ENCODE results near the gene DDAH2.

The DDAH2 gene

GRCh38 chr6:31729979-31730630 is 1.0 kb upstream of the DDAH2 start:
- DNase-seq, result peak; percentile 84

DNA sequence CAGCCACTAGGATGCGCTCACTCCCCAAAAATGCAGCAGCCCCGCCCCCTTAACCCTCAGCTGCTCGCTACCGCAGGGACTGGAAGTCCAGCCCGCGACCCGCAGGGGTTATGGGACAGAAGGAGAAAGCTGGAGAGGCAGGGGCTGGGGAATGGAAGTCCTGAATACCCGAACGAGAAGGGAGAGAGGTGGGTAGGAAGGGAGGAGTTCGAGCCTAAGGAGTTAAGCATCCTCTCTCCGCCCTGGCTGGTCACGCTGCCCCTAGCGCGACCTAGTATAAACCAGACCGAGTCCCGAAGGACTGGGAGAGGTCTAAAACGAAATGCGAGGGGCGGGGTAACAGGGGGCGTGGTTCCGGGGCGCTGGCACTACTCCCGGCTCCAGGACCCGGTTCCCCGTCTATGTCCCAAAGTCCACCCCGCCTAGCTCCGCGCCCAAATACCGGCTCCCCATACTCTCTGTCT is 448 bp upstream of the DDAH2 start:
- peak; percentile 89 for DNase-seq

DNA sequence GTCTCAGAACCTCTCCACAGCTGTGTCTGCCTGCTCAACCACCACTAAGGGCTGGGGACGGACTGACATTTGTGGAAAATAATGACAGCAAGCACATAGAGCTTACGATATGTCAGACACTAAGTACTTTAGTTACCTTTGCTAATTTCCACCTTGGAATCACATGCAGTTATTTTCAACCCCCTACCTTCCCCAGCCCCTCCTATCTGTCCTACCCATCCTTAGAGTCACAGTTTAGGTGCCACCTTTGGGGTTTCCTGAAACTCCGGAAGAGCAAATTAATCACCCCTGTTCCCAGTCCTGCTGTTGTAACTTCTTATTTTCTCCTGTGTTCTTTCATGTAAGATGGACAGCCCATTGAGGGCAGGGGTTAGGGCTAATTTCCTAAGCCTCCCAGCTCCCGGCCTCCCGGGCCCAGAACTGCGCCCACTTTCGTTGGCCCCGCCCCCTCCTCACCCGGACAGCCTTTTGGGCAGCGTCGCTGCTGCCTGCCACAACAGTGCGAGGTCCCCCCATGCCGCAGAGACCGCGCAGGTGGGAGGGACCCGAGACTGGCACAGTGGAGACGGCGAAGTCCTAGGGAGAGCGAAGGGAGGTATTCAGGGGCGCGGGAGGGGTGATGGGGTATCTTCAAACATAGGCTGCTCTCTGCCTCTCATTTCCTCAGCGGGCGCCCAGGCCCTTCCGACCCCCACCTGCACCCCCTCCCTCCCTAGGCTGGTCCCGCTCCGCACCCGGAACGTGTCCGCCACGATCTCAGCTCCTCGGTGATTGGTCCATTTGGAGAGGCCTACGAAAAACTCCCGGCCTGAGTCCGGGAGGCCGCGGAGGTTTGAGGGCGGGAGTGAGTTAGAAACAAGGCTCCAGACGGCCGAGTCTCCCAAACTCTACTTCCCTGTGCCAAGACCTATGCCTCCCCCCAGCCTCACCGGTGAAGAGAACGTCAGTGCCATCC is 1.1 kb downstream of the DDAH2 start:
- DNase-seq, result no peak

DNA sequence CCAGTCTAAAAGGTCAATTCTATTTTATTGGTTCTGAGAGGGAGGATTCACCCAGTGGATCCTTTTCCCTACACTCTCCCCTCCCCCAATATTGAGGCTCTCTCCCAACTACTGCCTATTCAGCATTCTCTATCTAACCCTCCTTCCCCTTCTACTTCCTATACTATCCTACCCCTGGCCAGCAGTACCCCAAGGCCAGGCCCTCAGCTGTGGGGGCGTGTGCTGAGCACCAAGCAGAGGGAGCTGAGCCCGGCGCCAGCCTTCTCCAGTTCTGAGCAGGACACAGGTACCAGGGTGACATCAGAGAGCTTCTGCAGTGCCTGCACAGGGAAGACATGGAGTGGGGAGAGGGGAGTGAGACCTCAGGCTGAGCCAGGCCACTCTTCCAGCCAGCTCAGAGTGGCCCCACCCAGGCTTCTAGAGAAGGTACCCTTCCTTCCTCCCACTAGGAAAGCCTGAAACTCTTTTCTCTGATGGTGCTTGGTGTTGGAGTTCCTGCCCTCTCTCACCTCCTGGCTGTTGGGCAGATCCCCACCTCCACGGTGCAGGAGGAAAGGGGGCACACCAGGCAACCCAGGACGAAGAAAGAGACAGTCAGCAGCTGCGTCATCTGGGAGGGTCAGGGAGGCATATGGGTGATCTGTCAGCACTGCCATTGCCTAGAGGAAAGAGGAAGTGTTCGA is 1.9 kb downstream of the DDAH2 start:
- no peak for DNase-seq

DNA sequence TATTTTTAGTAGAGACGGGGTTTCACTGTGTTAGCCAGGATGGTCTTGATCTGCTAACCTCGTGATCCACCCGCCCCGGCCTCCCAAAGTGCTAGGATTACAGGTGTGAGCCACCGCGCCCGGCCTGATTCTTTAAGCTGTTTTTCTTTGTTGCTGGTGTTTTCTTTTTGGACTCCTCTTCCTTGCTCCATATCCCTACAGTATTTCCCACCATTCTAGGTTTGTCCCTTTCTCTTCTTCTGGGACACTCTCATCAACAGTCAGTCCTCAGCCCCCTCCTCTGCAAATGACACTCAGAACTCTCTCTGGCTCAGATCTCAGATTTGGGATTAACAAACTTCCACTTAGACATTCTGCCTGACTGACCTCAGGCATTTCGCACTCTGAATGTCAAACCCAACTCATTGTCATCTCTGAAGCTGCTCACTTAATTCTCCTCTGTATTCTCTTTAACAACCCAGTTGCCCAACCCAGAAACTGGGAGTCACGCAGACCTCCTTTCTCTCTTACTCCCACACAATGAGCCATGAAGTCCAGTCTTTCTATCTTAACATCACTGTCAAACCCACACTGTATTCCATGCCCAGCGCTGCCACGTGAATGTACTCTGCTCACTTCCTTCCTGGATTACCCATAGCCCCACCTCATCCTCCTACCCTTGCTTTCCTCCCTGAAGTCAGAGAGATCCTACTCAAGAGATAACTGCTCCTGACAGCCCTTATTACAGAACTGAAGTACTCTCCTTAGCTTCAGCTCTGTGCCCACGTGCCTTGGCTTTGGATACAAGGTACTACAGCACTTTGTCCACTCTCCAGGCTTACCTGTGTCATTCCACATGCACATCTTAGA is 3.4 kb downstream of the DDAH2 start:
- no peak for DNase-seq

GRCh38 chr6:31723980-31724691 is 5.0 kb downstream of the DDAH2 start:
- DNase-seq, result no peak

DNA sequence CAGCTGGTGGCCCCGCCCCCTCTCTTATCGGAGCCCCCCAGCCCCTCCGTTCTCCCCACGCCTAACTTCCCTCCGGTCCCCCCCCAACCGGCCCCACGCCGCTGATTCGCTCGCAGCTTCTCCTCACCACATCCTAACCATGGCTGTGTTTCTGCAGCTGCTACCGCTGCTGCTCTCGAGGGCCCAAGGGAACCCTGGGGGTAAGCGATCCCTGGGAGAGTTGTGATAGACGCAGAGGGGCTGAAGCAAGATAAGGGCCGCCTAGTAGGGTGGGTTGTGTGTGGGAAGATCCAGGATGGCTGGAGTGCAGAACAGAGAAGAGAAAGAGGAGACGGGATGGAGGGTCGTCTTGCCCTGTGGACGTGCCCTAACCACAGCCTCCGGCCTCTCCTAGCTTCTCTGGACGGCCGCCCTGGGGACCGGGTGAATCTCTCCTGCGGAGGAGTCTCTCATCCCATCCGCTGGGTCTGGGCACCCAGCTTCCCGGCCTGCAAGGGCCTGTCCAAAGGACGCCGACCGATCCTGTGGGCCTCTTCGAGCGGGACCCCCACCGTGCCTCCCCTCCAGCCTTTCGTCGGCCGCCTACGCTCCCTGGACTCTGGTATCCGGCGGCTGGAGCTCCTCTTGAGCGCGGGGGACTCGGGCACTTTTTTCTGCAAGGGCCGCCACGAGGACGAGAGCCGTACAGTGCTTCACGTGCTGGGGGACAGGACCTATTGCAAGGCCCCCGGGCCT is 5.7 kb downstream of the DDAH2 start, which contains the start of gene MPIG6B:
TSS of gene MPIG6B (plus strand) at position 129 of the 735 bp plus-strand sequence. CDS start at position 140, 11 bp downstream.
- DNase-seq, result no peak

GRCh38 chr6:31722173-31722572 is 6.9 kb downstream of the DDAH2 start:
- no peak for DNase-seq

DNA sequence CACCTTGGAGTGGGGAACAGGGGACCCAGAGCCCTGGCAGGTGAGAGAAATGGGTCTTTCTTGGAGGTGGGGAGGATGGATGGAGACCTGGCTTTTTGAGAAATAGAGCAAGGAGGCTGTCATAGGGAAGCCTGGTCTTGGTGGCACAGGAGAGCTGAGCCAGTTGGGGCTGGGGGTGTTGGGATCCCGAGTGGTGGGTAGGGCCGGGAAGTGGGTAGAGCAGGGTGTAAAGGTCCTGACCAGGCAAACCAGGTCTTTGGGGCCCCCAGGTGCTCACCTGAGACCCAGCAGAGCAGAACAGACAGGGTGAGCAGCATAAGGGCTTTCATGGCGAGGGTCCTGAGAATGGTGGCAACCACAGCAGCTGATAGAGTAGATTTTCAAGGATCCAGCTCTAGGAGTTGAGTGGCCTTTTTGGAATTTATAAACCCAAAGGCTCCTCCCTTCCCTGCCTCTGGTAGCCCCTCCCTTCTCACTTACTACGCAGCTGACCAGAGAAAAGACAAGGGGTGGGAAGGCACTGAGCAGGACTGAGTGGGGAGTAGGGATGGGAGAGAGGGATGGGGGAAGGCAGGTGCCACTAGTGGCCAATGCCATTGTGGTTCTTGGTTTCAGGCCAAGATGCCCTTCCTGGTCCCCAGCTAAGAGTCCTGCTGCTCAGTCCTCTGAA is 7.6 kb downstream of the DDAH2 start, which contains the start of gene LY6G6C:
TSS of gene LY6G6C (minus strand) at position 396 of the 670 bp plus-strand sequence. CDS start at position 329, 67 bp downstream.
- no peak for DNase-seq

- DNase-seq, result no peak
Measured at GRCh38 chr6:31720196-31720770, 8.8 kb downstream of the DDAH2 start.

DNA sequence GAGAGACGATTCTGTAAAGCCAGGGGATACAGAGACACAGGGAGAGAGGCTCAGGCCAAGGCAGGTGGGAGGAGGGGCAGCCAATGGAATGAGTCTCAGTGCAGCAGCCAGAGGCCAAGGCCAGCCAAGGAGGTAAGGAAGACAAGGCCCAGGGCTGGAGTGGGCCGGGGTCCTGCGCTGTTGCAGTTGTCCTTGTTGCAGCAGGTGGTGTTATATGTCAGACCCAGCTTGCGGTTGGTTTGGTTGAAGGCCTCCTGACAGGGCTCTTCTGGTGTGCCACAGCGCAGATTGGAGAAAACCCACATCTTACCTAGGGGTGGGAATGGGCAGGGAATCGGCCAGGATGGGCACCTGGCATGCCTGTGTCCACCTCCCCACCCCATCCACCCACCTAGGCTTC is 10.1 kb downstream of the DDAH2 start:
- DNase-seq, result no peak

DNA sequence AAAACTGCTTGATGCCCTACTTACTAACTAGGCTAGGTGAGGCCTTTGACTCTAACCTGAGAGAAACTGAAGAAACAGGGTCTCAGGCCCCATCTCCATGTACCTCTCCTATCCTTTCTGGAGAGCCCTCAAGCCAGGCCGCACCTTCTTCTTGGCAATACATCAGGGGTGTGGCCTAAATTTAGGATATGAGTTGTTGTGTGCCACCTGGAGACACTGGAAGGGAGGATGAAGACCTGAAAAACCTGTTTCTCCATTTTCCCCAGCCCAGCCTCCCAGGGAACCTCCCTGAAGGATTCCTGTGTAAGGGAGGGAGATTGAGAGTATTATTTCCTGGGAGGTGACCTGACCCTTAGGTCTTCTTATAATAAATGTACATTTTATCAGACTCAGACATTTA is 10.8 kb downstream of the DDAH2 start:
- no peak for DNase-seq

DNA sequence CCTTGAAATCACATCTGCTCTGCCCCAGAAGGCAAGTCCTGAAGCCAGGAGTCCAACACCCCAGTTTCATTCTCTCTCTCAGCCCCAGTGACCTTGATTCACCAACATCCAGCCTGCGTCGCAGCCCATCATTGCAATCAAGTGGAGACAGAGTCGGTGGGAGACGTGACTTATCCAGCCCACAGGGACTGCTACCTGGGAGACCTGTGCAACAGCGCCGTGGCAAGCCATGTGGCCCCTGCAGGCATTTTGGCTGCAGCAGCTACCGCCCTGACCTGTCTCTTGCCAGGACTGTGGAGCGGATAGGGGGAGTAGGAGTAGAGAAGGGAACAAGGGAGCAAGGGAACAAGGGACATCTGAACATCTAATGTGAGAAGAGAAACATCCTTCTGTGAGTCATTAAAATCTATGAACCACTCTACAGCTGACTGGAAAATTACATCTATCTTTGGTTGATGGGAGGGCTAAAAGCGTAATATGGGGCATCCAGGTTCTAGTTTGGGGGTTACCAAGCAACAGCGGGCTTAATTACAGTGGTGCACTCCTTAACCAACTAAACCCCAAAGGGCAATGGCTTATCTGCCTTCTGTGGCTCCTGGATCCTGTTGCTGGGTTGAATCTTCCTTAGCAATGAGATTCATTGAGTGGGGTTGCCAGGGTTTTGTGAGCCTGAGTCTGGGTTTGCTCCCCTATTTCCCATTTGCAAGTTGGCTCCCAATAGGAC is 11.4 kb downstream of the DDAH2 start:
- DNase-seq, result no peak

DNA sequence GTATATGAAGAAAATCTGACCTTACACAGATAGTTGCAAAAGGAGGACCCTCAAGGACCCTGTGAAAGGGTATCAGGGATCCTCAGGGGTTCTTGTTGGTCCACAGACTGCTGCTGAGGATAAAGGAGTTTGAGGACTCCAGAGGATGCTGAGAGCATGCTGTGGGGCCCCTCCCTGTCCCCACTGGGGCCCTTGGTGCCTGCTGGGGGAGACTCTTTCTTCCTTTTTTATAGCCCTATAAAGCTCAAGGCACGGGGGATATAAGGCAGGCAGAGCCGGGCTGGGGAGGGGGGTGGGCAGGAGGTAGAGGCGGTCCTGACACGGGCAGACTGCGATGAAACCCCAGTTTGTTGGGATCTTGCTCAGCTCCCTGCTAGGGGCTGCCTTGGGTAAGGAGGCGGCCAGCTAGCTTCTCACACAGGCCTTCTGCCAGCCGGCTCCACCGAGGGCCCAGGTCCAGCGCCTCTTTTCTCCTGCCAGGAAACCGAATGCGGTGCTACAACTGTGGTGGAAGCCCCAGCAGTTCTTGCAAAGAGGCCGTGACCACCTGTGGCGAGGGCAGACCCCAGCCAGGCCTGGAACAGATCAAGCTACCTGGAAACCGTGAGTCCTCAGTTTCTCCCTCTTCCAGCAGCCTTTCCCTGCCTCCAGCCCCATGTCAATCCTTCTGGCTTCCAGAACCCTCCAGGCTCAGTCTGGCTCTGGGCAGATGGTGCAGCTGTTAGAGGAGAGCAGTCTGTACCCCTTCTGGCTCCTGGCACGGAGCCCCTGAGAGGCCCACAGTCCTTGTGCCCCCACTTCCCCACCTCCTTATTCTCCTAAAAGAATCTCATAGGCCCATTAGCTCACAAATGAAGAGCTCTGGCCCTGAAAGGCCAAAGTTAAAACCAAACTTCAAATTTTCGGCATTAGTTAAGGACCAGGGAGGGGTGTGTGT is 13.8 kb downstream of the DDAH2 start, which contains the start of gene LY6G6D:
TSS of gene LY6G6D (plus strand) at position 327 of the 937 bp plus-strand sequence. CDS start at position 335, 8 bp downstream.
- no peak for DNase-seq

GRCh38 chr6:31713991-31714684 is 15.0 kb downstream of the DDAH2 start:
- DNase-seq, result no peak

GRCh38 chr6:31713465-31713864 is 15.6 kb downstream of the DDAH2 start:
- DNase-seq, result no peak

- peak; percentile 75 for DNase-seq
Measured at GRCh38 chr6:31712296-31712695, 16.8 kb downstream of the DDAH2 start.
